HG02678 (cell line): ENCODE results near the gene EPB41L2.
"Not testable (repeated sequence)": the region's sequence is repeated elsewhere in the genome, so short reads cannot be mapped to it uniquely, and the experiment has no call there.

Experiments used
- ATAC-seq: cut with Tn5 transposase; IDR thresholded peaks from one replicate; pipeline ENCODE4 v1.9.1; 2021; ENCODE audit warnings: mild to moderate bottlenecking, moderate library complexity; ENCODE audit not compliant: unreplicated experiment

Gene EPB41L2

GRCh38 chr6:131063028-131063763, at the start of gene EPB41L2:
EPB41L2 (minus strand) TSS chr6:131063245; CDS start chr6:130956485, 106,760 bp downstream.
- ATAC-seq: peak; percentile 73

GRCh38 chr6:131112249-131112648, 49.2 kb upstream of the EPB41L2 start:
- ATAC-seq: no peak

GRCh38 chr6:131107151-131107550, 44.1 kb upstream of the EPB41L2 start:
- ATAC-seq: no peak

- no peak for ATAC-seq
Measured at GRCh38 chr6:131103901-131104300, 40.9 kb upstream of the EPB41L2 start.

- no peak for ATAC-seq
Measured at GRCh38 chr6:131103296-131103695, 40.3 kb upstream of the EPB41L2 start.

GRCh38 chr6:131101911-131102680, 39.1 kb upstream of the EPB41L2 start:
- ATAC-seq: no peak

GRCh38 chr6:131096786-131097185, 33.7 kb upstream of the EPB41L2 start:
- no peak for ATAC-seq

GRCh38 chr6:131093334-131093733, 30.3 kb upstream of the EPB41L2 start:
- no peak for ATAC-seq

GRCh38 chr6:131091944-131092343, 28.9 kb upstream of the EPB41L2 start:
- not testable (repeated sequence) for ATAC-seq

- not testable (repeated sequence) for ATAC-seq
Measured at GRCh38 chr6:131090339-131090738, 27.3 kb upstream of the EPB41L2 start.

GRCh38 chr6:131084982-131085381, 21.9 kb upstream of the EPB41L2 start:
- ATAC-seq: no peak

- ATAC-seq: no peak
Measured at GRCh38 chr6:131083687-131084086, 20.6 kb upstream of the EPB41L2 start.

GRCh38 chr6:131082335-131082734, 19.3 kb upstream of the EPB41L2 start:
- no peak for ATAC-seq

GRCh38 chr6:131080084-131080483, 17.0 kb upstream of the EPB41L2 start:
- no peak for ATAC-seq

GRCh38 chr6:131073577-131073976, 10.5 kb upstream of the EPB41L2 start:
- ATAC-seq: no peak

- no peak for ATAC-seq
Measured at GRCh38 chr6:131070061-131070460, 7.0 kb upstream of the EPB41L2 start.

- ATAC-seq: no peak
Measured at GRCh38 chr6:131068165-131068564, 5.1 kb upstream of the EPB41L2 start.

- no peak for ATAC-seq
Measured at GRCh38 chr6:131067521-131067920, 4.5 kb upstream of the EPB41L2 start.

- ATAC-seq: no peak
Measured at GRCh38 chr6:131065824-131066171, 2.8 kb upstream of the EPB41L2 start.

- ATAC-seq: no peak
Measured at GRCh38 chr6:131065112-131065823, 2.2 kb upstream of the EPB41L2 start.

GRCh38 chr6:131063764-131064272, 773 bp upstream of the EPB41L2 start:
- peak; percentile 13 for ATAC-seq
